Hair follicle dermal papilla cell (primary cell): Measurements from ENCODE around the gene KIAA0040. TPM values are rescaled to one million over a fixed set of nuclear protein-coding genes. Genes with fewer than 3 reads are reported as not detected.

Experiments used
- total RNA-seq: library from RNA; depleted of rRNA; stranded (reverse); fragments of >200 nt; gene quantifications from 2 replicates; pipeline ENCODE4 v1.2.3, GENCODE V29; 2012

Gene KIAA0040
- total RNA-seq = 0.49 and 0.81 TPM in 2 replicates

GRCh38 chr1:175192630-175193526, at the start of gene KIAA0040:
TSS of gene KIAA0040 (minus strand) at chr1:175192776. CDS start at chr1:175161013, 31,763 bp downstream.

Other genes starting within 250 kb of the KIAA0040 start
- gene CACYBP, start 192.8 kb downstream of the KIAA0040 start, total RNA-seq = 43.1 and 63.9 TPM in 2 replicates
- gene MRPS14, start 169.4 kb downstream of the KIAA0040 start, total RNA-seq = 18.9 and 23.0 TPM in 2 replicates
- under 0.01 TPM in 1 of 2 replicates, not detected in the other for gene TNN, start 124.9 kb downstream of the KIAA0040 start, total RNA-seq